Loucy (cell line): ENCODE data around the gene NDST3.
A peak's percentile ranks its signal among the peaks of the same experiment; 100 is the strongest.

ENCODE experiments used
- H2AFZ ChIP-seq: fragments of 200-600 bp; sonication (generic); 2 replicates; pipeline ENCODE4 v1.6.0; 2016; ENCODE audit warnings: antibody characterized with exemption, mild to moderate bottlenecking, low read length, moderate library complexity
- H3F3A ChIP-seq: fragments of 200-600 bp; 2 replicates; pipeline ENCODE4 v1.6.0; 2016; ENCODE audit warnings: antibody characterized with exemption, low read depth, mild to moderate bottlenecking
- H3K27me3 ChIP-seq: fragments of 200-600 bp; sonication (generic); 2 replicates; pipeline ENCODE4 v1.6.1; 2014; ENCODE audit warnings: low read length, mild to moderate bottlenecking; ENCODE audit not compliant: insufficient read depth, poor library complexity, severe bottlenecking
- H3K36me3 ChIP-seq: fragments of 200-600 bp; sonication (generic); 2 replicates; pipeline ENCODE4 v1.6.1; 2016; ENCODE audit warnings: low read length; ENCODE audit not compliant: insufficient read depth
- H3K4me1 ChIP-seq: fragments of 200-600 bp; sonication (generic); 2 replicates; pipeline ENCODE4 v1.5.1; 2014; ENCODE audit warnings: low read length, mild to moderate bottlenecking; ENCODE audit not compliant: insufficient read depth, poor library complexity, severe bottlenecking
- H3K4me2 ChIP-seq: fragments of 200-600 bp; sonication (generic); 2 replicates; pipeline ENCODE4 v1.6.0; 2014; ENCODE audit warnings: antibody characterized with exemption, low read length, low read depth, mild to moderate bottlenecking; ENCODE audit not compliant: poor library complexity, severe bottlenecking
- H3K4me3 ChIP-seq: fragments of 200-600 bp; sonication (generic); 2 replicates; pipeline ENCODE4 v1.5.1; 2014; ENCODE audit warnings: low read length, mild to moderate bottlenecking, mixed read lengths; ENCODE audit not compliant: poor library complexity, severe bottlenecking
- H3K79me2 ChIP-seq: fragments of 200-600 bp; sonication (generic); 2 replicates; pipeline ENCODE4 v1.6.1; 2014; ENCODE audit warnings: low read length; ENCODE audit not compliant: insufficient read depth
- H3K9ac ChIP-seq: fragments of 200-600 bp; sonication (generic); 2 replicates; pipeline ENCODE4 v1.6.0; 2014; ENCODE audit warnings: mild to moderate bottlenecking, low read depth, low read length, moderate library complexity; ENCODE audit not compliant: poor library complexity, severe bottlenecking
- H3K9me2 ChIP-seq: fragments of 200-600 bp; sonication (generic); replicated peaks from 2 replicates; pipeline ENCODE4 v1.6.1; 2016; ENCODE audit warnings: low read depth, low read length, mixed read lengths
- H3K9me3 ChIP-seq: fragments of 200-600 bp; sonication (generic); 2 replicates; pipeline ENCODE4 v1.6.1; 2014; ENCODE audit warnings: mild to moderate bottlenecking, antibody characterized with exemption, low read length, low read depth; ENCODE audit not compliant: insufficient read depth
- H4K20me1 ChIP-seq: fragments of 200-600 bp; sonication (generic); 2 replicates; pipeline ENCODE4 v1.6.0; 2014; ENCODE audit warnings: antibody characterized with exemption, low read length, mild to moderate bottlenecking; ENCODE audit not compliant: insufficient read depth, poor library complexity, severe bottlenecking
- CTCF ChIP-seq: fragments of 200-600 bp; sonication (generic); conservative IDR thresholded peaks from 2 replicates; pipeline ENCODE4 v1.5.1; 2014; ENCODE audit warnings: mild to moderate bottlenecking, antibody characterized with exemption, low read length
- EZH2phosphoT487 ChIP-seq: fragments of 200-600 bp; IDR thresholded peaks from 2 replicates; pipeline ENCODE4 v1.6.1; 2018; ENCODE audit warnings: antibody characterized with exemption, mild to moderate bottlenecking, moderate library complexity, borderline replicate concordance

Gene NDST3

GRCh38 chr4:118085700-118086099 is 51.4 kb downstream of the NDST3 start:
- no peaks in the 10 kb centered on the region; the same call in 1 of the 2 replicates for H3F3A ChIP-seq
- no peak for TF ChIP-seq EZH2phosphoT487
- TF ChIP-seq CTCF: no peak

GRCh38 chr4:118086344-118086743 is 52.1 kb downstream of the NDST3 start:
- Histone ChIP-seq H3K27me3 (no peaks in the 10 kb centered on the region), H3K4me1 (peaks cover 27% of the 10 kb centered on the region), H3K4me2 (no peak overlapping the region), H3K9ac (no peak overlapping the region), H3K9me3 (no peaks in the 10 kb centered on the region; the same call in 1 of the 2 replicates), H2AFZ (0 out of 2 replicates have a peak overlapping the region, but pooled peaks have one; percentile 5), H3F3A (no peaks in the 10 kb centered on the region; the same call in 1 of the 2 replicates), H4K20me1 (no peaks in the 10 kb centered on the region), H3K79me2 (no peaks in the 10 kb centered on the region), H3K9me2 (no peaks in the 10 kb centered on the region), H3K36me3 (no peaks in the 10 kb centered on the region), H3K4me3 (no peak overlapping the region)
- TF ChIP-seq EZH2phosphoT487 (no peak), CTCF (no peak)

More at GRCh38 chr4:118085700-118086099, 51.4 kb downstream of the NDST3 start:
- Histone ChIP-seq H3K9ac (no peak overlapping the region), H3K9me2 (no peaks in the 10 kb centered on the region), H3K36me3 (no peaks in the 10 kb centered on the region), H3K9me3 (no peaks in the 10 kb centered on the region; the same call in 1 of the 2 replicates), H3K4me1 (peaks cover 33% of the 10 kb centered on the region), H3K27me3 (no peaks in the 10 kb centered on the region), H3K79me2 (no peaks in the 10 kb centered on the region), H3K4me3 (no peak overlapping the region), H4K20me1 (no peaks in the 10 kb centered on the region), H2AFZ (no peak overlapping the region), H3K4me2 (no peak overlapping the region)

GRCh38 chr4:118087366-118087765 is 53.1 kb downstream of the NDST3 start:
- no peak overlapping the region for H3K4me3 ChIP-seq
- H3K79me2 ChIP-seq: no peaks in the 10 kb centered on the region
- H2AFZ ChIP-seq: peak overlapping the region; percentile 9; the same call in 1 of the 2 replicates
- H3K4me2 ChIP-seq: no peak overlapping the region
- H3K9ac ChIP-seq: no peak overlapping the region
- no peaks in the 10 kb centered on the region for H3K9me2 ChIP-seq
- no peaks in the 10 kb centered on the region; the same call in 1 of the 2 replicates for H3K9me3 ChIP-seq
- H3K4me1 ChIP-seq: peaks cover 18% of the 10 kb centered on the region
- no peak for TF ChIP-seq EZH2phosphoT487
- TF ChIP-seq CTCF: no peak
- no peaks in the 10 kb centered on the region for H4K20me1 ChIP-seq
- no peaks in the 10 kb centered on the region for H3F3A ChIP-seq
- H3K36me3 ChIP-seq: no peaks in the 10 kb centered on the region
- no peaks in the 10 kb centered on the region for H3K27me3 ChIP-seq
